COLO829 (cell line): Measurements from ENCODE around the gene AQP12B.

Experiments used
- DNase-seq: peaks from one replicate; pipeline ENCODE4 v3.0.0; 2012; ENCODE audit warnings: low spot score

The AQP12B gene

DNA sequence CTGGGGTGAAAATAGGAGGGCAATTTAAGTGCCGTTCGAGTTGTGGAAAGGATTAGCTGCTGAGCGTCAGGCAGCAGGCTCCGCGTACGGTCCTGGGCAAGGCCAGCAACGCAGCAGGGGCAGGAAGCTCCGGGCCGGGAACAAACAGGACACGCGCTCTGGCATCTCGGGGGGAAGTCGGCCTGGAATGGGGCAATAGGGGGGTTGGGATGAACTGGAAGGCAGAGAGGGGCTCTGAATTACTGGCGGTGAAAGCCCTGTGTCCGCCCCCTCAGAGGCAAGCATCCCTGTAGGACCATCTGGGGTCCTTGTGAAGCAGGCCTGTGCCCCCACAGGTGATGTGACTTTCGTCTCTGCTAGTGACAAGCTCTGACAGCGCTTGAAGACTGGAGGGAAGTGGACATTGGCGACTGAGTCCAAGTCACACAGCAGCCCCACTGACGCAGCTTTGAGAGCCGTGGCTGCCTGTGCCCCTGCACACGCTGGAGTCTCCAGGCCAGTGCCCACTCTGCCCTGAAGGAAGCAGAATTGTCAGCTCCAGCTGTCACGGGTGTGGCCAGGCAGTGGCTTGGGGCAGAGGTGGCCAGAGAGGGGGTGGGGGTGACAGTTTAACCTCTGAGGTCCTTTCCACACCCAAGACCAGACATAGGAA, 35.1 kb downstream of the AQP12B start:
- no peak for DNase-seq

GRCh38 chr2:240646900-240647502, 35.7 kb downstream of the AQP12B start:
- no peak for DNase-seq

GRCh38 chr2:240646176-240646899, 36.3 kb downstream of the AQP12B start:
- DNase-seq, result no peak

DNA sequence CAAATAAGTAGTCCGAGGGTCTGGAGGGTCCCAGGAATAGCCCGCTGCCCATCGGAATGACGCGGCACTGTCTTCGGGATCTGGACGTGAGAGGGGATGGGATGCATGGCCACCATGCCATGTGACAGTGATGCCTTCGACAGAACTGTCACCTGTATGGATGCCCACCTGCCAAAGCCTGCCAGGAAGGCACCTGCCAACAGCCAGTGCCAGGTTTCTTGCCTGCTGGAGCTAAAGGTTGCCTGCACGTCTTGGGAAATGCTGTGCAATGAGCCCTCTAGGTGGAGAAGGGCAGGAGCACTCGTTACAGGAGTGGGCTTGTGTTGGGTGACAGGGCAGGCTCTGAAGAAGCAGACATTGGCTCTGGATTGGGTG, 36.9 kb downstream of the AQP12B start:
- DNase-seq, result no peak

DNA sequence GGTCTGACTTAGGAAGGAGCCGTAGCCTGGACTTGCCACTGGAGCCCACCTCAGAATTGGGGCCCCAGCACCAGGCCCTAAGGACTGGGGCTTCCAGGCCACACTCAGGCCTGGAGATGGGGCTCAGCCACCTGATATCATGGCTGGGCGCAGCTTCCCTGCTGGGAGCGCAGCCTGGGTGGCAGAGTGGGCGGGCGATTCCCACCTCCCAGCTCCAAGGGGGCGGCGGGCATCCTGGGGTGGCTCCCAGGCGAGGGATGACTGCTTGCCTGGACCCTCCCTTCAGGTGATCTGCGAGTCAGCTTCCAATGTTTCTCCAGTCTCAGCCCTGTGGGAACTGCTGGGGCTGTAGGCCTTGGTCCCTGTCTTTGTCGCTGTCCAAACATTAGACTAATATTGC, 37.3 kb downstream of the AQP12B start:
- DNase-seq, result no peak

DNA sequence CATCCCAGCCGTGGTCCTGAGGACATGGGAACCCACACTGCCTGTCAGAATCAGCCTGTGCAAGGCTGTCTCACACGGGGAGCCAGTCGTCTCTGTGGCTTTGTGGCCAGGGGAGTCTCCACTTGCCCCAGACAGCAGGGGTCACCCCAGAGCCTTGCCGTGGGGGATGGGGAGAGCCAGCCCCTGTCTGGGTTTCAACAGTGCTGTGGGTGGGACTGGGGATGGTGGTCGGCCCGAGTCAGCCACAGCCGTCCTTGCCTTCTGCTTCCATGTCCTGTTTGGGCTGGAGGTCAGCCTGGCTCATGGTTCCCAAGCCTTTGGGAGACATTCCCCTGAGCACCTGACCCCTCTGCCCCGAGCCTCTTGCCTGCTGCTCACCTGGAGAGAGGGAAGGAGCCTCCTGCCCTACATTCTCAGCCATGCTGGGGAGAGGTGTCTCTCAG, 37.8 kb downstream of the AQP12B start:
- no peak for DNase-seq

GRCh38 chr2:240644171-240644651, 38.5 kb downstream of the AQP12B start:
- no peak for DNase-seq

- no peak for DNase-seq
Observed at GRCh38 chr2:240643811-240644150, 38.9 kb downstream of the AQP12B start.

GRCh38 chr2:240643093-240643810, 39.4 kb downstream of the AQP12B start:
- DNase-seq, result no peak

- no peak for DNase-seq
Observed at GRCh38 chr2:240642806-240643092, 39.9 kb downstream of the AQP12B start.

- DNase-seq, result no peak
Observed at GRCh38 chr2:240642061-240642805, 40.5 kb downstream of the AQP12B start.

DNA sequence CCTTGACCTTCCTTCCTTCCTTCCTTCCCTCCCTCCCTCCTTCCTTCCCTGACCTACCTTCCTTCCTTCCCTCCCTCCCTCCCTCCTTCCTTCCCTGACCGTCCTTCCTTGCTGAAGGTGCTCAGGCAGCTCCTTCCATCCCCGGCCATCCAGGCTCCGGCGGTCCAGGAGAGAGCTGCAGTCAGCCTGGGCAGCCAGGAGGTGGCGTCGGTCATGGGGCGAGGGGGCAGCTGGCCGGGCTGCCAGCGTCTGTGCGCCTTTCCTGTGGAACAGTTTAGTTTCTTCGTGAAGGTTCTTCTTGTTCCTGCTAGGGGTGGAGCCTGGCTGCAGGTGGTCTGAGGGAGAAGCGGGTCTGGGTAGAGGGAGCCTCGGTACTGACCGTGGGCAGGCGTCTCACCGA, 41.7 kb downstream of the AQP12B start:
- DNase-seq, result peak; percentile 53

DNA sequence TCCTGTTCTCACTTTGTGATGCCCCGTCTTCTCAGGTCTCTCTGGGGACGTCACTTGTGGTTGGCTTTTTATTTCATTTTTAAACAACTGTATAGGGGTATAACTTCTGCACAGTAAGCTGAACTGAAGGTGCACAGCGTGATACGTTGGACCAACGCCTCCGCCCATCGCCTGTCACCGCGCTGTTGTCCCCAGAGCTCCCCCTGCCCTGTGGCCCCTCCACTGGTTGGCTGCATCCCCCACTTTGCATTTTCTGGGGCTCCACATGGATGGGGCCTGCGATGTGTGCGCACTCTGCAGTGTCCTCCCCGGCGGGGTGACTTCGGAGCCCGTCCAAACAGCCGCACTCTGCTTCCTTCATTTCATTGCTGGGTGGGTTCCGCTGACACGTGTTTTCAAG, 43.1 kb downstream of the AQP12B start:
- DNase-seq, result no peak

GRCh38 chr2:240638512-240639160, 44.0 kb downstream of the AQP12B start:
- DNase-seq, result no peak

DNA sequence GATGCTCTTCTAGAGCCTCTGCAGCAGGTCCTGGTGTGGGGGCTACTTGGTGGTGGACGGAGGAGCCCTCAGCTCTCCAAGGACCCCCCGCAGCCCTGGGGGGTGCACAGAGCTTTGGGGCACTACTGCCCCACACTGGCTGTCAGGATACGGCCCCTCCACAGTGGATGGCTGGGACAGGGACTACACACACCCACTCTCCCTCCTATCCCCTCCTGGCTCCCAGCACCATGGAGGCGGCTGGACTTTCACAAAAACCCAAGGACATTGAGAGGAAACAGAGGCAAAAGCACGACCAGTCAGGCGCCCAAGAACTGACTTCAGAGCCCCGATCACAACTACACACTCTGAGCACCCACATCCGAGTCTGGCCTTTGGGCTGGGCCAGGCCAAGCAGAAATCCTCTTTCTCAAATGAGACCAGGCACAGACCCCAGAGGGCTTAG, 44.8 kb downstream of the AQP12B start:
- no peak for DNase-seq

DNA sequence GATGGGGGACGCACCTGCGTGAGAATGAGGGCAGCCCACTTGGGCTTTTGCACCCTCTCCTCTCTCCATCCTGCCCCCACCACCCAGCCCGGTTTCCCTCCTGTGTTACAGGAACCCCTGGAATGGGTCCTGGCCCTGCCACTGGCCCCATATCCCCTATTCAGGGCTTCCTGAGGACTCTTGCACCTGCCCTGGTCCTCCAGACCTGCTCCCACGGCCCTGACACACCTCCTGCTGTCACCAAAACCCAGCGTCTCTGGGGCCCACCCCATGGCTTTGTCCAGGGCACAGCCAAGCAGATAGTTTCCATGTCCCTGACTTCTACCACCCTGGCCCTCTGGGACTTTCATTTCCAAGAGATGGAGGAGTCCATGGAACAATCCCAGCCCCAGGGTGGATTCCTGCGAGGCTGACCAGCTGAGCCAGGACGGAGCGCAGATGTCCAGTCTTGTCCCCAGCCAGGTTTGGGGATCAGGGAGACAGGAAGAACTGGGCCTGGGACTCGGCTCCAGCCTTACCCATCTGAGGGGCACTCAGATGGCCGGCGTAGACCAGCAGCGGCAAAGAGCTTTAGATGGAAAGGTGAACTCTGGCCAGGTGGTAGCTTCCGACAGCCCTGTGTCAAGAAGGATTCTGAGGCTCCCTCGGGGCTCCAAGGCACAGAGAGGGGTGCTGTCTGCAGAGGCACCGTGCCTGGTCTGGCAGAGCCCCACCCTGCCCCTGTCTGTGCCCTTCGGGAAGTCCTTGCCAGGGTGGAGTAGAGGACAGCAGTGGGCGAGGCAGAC, 45.4 kb downstream of the AQP12B start:
- DNase-seq, result no peak

- DNase-seq, result no peak
Observed at GRCh38 chr2:240636563-240637115, 46.0 kb downstream of the AQP12B start.

DNA sequence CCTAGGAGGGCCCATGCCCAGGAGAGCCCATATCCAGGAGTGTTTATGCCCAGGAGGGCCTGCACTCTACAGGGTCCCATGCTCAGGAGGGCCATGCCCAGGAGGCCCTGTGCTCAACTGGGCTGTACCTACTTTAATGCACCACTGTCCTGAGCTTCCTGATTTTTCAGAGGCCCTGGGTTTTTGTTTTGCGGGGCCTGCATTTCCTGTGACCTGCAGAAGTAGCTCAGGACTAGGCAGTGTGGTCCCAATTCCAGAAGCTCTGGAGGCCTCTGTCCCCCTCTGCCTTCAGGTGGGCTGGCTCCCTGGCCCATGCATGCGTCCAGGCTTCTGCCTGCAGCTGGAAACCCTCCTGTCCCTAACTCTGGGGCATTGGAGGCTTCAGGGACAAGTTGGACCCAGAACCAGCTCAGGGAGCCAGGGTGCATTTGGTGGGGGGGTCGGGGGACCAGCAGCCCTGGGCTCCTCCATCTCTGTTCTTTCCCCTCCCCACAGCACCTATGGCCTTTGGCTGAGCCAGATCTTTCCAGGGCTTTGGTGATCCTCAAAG, 46.6 kb downstream of the AQP12B start:
- DNase-seq, result no peak

DNA sequence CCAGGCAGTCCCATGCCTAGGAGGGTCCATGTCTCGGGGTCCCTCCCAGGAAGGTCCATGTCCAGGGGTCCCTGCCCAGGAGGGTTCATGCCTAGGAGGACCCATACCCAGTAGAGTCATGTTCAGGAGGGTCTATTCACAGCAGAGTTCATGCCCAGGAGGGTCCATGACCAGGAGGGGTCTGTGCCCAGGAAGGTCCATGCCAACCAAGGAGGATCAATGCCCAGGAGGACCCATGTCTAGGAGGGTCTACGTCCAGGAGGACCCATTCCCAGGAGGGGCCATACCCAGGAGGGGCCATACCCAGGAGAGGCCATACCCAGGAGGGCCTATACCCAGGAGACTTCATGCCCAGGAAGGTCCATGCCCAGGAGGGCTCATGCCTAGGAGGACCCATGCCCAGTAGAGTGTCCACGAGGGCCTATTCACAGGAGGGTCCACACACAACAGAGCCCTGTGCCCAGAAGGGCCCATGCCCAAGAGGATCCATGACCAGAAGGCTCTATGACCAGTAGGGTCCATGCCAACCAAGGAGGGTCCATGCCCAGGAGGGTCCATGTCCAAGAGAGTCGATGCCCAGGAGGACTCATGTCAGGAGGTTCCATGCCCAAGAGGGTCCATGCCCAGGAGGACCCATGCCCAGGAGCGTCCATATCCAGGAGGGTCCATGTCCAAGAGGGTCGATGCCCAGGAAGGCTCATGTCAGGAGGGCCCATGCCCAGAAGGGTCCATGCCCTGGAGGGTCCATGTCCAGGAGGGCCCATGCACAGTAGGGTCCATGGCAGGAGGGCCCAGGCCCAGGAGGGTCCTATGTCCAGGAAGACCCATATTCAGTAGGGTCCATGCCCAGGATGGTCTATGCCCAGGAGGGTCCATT, 47.3 kb downstream of the AQP12B start:
- no peak for DNase-seq
